GM18502 (cell line): Measurements from ENCODE around the gene SIGLEC15.

ENCODE experiments used
- ATAC-seq: cut with Tn5 transposase; IDR thresholded peaks from one replicate; pipeline ENCODE4 v1.9.1; 2021; ENCODE audit warnings: mild to moderate bottlenecking; ENCODE audit not compliant: unreplicated experiment, poor library complexity

SIGLEC15 gene

DNA sequence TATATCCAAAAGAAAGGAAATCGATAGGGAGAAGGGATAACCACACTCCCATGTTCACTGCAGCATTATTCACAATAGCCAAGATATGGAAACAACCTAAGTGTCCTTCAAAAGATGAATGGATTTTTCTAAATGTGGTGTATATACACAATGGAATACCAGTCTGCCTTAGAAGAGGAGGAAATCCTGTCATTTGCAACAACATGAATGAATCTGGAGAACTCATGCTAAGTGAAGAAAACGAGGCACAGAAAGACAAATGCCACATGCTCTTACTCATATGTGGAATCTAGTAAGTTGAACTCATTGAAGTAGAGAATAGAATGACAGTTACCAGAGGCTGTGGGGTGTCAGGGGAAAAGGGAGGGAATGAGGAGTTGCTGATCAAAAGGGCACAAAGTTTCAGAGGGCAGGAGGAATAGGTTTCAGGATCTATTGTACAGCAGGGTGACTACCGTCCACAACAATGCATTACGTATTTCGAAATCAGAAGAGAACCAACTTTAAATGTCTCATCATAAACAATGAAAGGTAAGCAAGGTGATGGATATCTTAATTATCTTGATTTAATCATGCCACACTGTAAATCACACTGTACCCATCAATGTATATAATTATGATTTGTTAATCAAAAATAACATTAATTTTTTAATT lies 46.1 kb downstream of the SIGLEC15 start:
- no peak for ATAC-seq

DNA sequence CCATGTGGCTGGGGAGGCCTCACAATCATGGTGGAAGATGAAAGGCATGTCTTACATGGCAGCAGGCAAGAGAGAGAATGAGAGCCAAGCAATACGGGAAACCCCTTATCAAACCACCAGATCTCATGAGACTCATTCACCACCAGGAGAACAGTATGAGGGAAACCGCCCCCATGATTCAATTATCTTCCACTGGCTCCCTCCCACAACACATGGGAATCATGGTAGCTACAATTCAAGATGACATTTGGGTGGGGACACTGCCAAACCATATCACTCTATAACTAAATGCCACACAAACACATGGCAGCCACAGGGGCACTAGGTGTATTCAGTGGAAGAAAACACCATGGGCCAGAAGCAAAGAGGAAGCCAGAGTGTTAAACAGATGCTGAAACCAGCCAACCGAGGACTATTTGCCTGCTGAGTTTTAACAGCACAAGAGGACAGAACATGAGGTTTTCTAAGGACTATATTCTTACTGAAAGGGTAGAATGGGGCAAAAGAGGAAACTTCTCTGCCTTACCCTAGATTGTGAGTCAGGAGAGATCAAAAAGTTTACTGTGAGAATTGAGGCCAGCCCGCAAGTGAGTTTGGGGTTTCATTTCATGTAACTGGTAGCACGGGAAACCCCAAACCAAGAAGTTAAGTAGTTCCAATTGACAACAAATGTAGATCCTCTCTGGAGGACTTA lies 49.2 kb downstream of the SIGLEC15 start:
- ATAC-seq, result peak; percentile 93

DNA sequence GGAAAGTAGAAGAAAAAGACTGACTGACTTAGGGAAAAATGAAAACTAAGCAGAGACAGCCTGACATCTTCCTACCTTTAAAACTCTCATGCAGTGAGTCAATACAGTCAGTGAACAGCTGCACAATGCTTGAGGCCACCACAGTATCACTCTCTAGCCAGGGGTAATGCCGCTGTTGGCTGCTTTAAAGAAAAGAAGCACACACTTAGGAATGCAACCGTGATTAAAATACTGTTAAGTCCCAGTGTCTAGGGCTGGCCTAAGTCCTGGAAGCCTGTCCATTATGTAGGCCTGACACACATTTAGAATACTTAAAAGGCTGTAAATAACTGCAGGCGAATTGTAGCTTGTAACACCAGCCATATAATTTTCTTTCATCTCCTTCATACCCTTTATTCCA lies 50.7 kb downstream of the SIGLEC15 start:
- ATAC-seq, result no peak

DNA sequence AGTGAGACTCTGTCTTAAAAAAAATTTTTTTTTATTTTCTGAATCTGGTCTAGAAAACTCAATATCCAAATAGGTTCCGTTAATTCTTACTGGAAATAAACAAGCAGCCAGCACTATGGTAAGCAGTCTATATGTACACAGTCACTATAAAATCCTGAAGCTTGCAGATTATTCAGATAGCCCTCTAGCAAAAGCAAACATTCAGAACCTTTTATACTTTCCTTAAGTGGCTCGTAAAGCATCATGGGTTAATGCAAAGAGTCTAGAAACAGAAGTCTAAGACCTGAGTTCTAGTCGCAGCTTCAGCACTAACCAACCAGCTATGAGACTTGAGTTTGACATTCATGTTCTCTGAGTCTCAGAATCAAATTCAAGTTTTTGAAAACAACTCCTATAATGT lies 51.9 kb downstream of the SIGLEC15 start:
- ATAC-seq, result no peak

DNA sequence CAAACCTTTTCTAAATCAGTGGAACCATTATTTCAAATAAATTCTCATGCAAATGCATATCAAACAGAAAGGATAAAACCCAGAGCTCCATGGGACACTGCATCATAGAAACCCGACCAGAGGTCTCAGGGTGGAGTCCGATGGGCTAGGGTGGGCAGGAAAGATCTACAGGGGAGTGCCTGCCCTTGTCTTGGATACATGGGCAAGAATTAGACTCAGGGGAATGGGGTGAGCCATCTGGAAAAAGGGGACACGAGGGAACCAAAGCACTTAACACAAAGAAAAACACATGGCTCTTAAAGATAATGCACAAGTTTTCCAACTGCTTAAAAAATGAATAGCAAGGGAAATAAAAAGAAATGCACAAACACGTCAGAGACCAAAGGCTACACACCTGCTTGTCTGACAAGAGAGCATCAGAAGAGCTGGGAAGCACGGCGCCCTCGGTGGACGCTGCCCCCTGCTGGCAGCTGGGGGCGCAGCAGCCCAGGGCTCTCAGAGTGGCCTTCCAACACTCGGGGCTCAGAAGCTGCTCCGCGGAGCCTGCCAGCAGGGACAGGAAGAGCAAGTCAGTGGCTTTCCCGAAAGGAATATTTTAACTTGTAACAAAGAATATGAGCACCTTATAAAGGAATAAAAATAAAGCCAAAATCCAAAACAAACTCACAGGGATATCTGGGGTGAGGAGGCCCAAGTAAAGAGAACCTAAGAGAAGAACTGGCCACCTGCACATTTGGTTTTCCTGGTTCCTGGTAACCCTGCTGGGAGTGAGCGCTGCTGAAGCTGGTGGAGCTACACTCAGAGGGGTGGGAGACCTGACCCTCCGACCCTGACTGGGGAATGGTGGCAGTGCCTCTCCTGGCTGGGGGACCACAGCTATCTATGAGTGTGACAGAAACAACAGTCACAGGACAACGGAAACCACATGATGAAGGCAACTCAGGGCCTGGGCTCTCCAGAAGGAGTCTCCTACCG lies 54.5 kb downstream of the SIGLEC15 start:
- peak; percentile 82 for ATAC-seq

DNA sequence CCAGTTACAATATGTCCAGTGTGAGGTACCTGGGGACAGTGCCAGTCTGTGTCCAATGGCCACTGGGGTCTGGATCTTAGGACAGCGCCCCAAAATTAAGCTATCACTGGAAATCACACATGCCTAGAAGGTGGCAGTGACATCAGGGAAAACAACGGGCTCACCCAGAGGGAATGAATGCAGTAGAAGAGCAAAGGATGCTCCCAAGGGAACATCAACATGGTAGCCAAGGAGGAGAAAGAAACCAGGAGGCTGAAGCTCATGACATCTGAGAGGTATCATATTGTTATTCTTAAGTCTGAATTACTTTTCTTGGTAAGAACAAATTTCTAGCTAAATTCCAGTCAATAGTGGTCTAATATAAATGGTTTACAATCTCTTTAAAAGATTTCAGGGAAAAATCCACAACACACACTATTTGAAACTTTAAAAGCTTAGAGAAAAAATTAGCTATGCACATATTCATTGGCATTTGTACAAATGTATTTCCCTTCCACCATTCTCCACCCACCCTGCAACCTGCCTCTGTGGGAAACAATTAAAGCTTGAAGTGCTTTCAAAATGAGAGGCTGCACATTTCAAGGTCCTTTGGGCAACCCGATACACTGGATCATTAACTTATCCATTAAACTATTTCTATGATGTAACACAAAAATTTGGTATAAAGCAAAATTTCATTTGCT lies 55.5 kb downstream of the SIGLEC15 start:
- no peak for ATAC-seq

DNA sequence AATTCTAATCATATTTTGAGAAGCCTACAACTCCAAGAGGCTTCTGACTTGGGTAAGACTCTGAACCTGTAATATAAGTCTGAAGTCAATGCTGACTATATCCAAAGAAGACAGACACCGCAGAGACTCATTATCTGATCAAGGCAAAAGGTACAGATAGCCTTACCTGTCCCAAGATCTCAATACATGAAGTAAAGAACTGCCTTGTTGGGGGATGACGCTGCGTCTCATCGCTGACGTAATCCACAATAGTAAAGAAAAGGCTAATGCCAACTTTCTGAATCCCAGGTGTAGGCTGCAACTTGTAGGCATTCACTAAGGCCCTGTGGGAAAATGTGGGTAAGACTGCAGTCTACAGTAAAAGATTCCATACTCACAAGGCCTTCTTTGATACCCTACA lies 62.1 kb downstream of the SIGLEC15 start:
- ATAC-seq, result no peak

DNA sequence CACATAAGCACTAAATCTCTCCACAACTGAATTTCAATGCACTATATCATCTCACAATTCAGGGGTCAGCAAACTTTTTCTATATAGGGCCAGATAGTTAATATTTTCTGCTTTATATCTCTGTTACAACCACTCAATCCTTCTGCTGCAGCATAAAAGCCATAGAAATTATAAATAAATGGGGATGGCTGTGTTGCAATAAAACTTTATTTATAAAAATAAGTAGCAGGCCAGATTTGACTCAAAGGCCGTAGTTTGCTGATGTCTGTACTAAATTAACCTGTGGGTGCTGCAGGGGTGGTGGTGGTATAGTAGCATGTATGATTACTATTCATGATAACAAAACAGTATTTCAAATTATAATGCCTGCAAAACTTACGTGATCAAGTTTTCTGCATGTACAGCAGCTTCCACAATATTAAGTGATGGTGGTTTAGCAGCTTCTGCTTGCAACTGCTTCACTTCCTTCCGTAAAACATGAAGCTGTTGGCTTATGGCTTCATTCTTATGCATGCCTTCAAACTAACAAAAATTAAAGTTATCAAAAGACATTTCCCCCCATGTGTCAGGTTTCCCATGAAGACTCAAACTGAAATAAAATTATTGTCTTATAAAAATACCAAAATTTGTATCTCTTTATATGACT lies 64.1 kb downstream of the SIGLEC15 start:
- ATAC-seq, result no peak

DNA sequence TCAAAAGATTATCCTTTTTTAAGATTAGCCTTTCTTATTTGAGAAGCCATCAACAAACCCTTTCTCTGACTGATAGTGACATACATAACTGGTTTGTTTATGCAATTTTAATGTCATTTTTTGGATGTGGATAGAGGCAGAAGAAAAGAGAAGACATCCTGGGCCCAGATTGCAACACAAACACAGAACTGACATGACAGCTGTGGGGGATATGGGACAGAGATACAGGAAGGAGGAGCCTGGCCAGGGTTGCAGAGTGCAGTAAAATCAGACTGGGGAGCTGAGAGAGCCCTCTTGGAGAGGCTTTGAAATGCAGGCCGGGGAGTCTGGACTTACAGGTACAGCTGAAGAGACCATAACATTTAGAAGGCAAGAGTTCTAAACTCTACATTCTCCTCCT lies 65.1 kb downstream of the SIGLEC15 start:
- ATAC-seq, result no peak

DNA sequence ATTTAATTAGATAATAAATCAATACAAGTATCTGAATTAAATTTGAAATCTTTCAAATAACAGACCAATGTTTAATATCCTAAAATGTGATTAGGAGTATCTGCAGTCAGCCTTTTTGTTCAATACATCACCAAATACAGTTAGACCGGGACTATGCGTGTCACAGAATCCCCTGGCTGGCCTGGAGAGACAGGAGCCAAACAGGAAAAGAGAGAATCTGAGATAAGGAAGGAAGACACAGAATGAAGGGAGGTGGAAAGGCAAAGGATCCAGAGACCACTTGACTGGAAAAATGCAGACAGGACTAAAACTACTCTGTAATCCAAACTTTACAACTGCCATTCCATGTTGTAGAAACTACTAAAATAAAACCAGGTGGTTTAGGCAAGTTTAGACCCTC lies 66.3 kb downstream of the SIGLEC15 start:
- ATAC-seq, result no peak
